ENCODE data around the gene GJA1.
"Not testable (repeated sequence)": the region's sequence is repeated elsewhere in the genome, so short reads cannot be mapped to it uniquely, and the experiment has no call there.

The GJA1 gene

DNA sequence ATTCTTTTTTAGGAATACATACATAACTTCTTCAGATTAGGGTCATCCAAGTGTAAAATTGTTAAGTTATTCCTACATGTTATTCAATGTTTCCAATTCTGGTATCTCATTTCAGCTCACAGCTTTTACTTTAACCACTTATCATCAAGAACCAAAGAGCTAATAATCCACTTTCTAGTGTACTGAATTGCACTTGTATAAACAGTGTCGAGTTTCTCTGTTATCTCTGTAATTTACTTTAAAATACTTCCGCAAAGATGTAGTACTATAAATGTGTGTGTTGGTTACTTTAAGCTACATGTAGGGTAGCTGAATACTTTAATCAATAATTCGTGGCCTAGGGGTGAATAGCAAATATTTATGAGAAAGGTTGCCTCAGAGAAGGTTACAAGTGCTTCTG lies 8.8 kb upstream of the GJA1 start:
- TF ChIP-seq, protein P1, sequence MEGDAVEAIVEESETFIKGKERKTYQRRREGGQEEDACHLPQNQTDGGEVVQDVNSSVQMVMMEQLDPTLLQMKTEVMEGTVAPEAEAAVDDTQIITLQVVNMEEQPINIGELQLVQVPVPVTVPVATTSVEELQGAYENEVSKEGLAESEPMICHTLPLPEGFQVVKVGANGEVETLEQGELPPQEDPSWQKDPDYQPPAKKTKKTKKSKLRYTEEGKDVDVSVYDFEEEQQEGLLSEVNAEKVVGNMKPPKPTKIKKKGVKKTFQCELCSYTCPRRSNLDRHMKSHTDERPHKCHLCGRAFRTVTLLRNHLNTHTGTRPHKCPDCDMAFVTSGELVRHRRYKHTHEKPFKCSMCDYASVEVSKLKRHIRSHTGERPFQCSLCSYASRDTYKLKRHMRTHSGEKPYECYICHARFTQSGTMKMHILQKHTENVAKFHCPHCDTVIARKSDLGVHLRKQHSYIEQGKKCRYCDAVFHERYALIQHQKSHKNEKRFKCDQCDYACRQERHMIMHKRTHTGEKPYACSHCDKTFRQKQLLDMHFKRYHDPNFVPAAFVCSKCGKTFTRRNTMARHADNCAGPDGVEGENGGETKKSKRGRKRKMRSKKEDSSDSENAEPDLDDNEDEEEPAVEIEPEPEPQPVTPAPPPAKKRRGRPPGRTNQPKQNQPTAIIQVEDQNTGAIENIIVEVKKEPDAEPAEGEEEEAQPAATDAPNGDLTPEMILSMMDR (IDR thresholded peaks at IDR 0.05; ENCODE audit: unreplicated experiment in 3 of 3): no peak
- peak overlapping the region in 1 of 3 experiments; percentile 5 for H3K27ac Mint-ChIP-seq
- no peaks in the 10 kb centered on the region for H3K9me3 Mint-ChIP-seq
- H3K27me3 Mint-ChIP-seq (ENCODE audit: low read depth): no peaks in the 10 kb centered on the region
- peaks cover 15% of the 10 kb centered on the region for H3K4me1 Mint-ChIP-seq
- H3K4me3 Mint-ChIP-seq: no peak overlapping the region
- no peaks in the 10 kb centered on the region for H3K36me3 Mint-ChIP-seq (ENCODE audit: low read depth)

DNA sequence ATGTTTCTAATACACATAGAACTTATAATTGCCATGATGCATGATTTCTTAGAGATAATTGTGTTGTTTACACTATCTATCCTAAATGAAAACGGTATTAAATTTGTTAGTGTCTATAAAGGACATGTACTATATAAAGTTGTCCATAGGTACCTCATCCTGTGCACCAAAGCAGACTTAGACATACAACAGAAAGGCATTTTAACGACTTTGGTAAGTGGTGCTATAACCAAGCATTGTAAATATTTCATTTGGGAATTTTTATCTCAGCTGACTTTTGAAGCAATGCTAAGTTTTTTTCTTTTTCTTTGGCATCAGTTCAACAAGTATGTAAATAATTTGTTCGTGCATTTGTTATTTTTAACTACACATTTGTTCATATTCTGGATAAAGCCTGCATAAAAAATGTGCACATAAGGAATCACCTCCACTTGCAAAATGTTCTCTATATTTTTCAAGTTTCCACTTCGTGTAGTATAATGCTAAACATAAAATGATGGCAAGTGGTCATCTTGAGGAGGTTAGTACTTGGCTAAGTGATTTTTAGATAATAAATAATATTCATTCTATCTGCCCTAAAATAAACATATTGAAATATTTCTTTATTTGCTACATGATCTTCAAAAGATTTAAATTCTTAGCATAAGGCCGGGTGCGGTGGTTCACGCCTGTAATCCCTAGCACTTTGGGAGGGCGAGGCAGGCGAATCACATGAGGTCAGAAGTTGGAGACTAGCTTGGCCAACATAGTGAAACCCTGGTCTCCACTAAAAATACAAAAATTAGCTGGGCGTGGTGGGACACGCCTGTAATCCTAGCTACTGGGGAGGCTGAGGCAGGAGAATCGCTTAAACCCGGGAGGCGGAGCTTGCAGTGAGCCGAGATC lies 6.3 kb upstream of the GJA1 start:
- Mint-ChIP-seq H3K27me3 (ENCODE audit: low read depth) (no peaks in the 10 kb centered on the region), H3K27ac (no peak overlapping the region), H3K4me3 (no peak overlapping the region), H3K4me1 (peaks cover 15% of the 10 kb centered on the region), H3K9me3 (no peaks in the 10 kb centered on the region), H3K36me3 (ENCODE audit: low read depth) (no peaks in the 10 kb centered on the region)
- TF ChIP-seq, protein P1 (IDR thresholded peaks at IDR 0.05; ENCODE audit: unreplicated experiment in 3 of 3): no peak

DNA sequence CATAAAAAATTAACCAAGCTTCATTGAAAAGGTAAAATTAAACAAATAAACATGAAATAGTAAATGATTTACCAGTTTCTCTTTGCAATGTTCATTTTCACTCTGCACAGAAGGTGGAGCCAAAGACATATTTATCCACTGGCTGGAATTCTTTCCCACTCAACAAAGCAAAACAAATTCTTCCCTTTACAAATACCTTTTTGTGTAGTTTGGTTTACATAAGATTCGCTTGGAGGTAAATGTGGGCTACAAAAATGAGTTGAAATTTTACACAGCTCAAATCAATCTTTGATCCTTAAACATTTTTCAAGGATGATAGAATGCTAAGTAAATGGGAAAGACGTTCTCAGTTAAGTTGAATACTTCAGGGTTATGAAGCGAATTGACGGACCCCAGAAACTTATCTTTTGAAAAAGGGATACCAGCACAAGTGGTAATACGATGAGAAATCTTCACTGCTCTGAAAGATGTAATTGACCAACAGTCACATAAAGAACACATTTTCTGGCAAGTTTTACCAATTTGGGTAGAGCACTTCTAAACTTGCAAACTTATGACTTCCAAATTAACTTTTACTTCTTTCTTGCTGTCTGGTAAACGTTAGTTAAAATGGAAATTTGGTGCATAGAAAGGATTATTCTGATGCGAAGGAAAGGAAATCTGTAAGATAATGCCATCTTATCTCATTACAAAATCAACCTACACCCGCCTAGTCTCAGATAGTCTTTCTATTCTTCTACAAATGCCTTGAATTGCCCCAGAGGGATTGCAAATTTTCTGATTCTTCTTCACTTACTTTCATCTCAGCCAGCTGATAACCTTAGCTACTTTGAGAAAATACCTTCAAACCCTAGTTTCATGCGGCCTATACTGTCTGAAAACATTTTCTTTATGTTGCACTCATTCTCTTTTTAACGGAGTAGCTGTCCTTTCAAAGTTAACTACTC lies 4.7 kb upstream of the GJA1 start:
- H3K27me3 Mint-ChIP-seq (ENCODE audit: low read depth): no peaks in the 10 kb centered on the region
- peak overlapping the region in 1 of 3 experiments; percentile 23 for H3K4me3 Mint-ChIP-seq
- peaks cover 21% of the 10 kb centered on the region for H3K4me1 Mint-ChIP-seq
- H3K36me3 Mint-ChIP-seq (ENCODE audit: low read depth): no peaks in the 10 kb centered on the region
- H3K27ac Mint-ChIP-seq: peak overlapping the region in 2 of 3 experiments; percentile 66 to 70
- no peaks in the 10 kb centered on the region for H3K9me3 Mint-ChIP-seq
- TF ChIP-seq, protein P1 (IDR thresholded peaks at IDR 0.05; ENCODE audit: unreplicated experiment in 3 of 3): peak; percentile 78 to 87 (median 80)

DNA sequence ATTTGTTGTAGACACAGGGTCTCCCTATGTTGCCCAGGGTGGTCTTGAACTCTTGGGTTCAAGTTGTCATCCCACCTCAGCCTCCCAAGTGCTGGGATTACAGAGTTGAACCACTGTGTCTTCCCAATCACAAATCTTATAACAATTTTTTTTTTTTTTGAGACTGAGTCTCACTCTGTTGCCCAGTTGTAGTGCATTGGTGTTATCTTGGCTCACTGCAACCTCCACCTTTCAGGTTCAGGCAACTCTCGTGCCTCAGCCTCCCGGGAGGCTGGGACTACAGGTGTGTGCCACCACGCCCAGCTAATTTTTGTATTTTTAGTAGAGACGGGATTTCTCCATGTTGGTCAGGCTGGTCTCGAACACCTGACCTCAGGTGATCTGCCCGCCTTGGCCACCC lies 3.7 kb upstream of the GJA1 start:
- H3K27ac Mint-ChIP-seq: not testable (repeated sequence)

DNA sequence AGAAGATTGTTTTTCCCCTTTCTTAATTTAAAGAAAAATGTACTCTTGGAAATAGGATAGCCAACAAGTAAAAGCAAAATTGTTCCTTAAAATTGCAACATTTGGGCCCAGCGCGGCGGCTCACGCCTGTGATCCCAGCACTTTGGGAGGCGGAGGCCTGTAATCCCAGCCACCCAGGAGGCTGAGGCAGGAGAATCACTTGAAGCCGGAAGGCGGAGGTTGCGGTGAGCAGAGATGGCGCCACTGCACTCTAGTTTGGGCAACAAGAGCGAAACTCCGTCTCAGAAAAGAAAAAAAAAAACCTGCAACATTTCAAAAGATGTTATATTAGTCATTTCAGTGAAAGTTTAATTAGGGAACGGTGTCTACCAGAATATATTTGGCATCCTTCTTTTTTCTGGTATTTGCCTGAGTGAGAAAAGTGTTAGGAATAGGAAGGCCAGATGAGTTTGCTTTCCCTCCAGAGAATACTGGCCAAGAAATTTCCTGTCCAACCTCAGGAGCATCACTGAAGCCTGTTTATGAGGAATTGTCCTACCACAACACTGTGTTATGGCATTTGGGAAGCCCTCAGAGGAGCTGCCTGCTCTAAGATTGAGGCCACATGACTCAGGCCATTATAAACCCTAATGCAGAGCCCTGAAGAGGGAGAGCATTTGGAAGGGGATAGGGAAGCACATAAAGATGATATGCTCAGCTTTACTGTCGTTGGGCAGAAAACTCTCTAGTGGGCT lies 1.2 kb upstream of the GJA1 start:
- Mint-ChIP-seq H3K4me3 (peak overlapping the region; percentile 65 to 81 (median 72)), H3K27ac (peak overlapping the region in 2 of 3 experiments; percentile 18 to 62)

More for the DNA sequence above, 3.7 kb upstream of the GJA1 start:
- not testable (repeated sequence) for H3K4me3 Mint-ChIP-seq; H3K27me3 Mint-ChIP-seq (ENCODE audit: low read depth); H3K36me3 Mint-ChIP-seq (ENCODE audit: low read depth); H3K9me3 Mint-ChIP-seq
- H3K4me1 Mint-ChIP-seq: peaks cover 21% of the 10 kb centered on the region

More for the DNA sequence above, 1.2 kb upstream of the GJA1 start:
- H3K36me3 Mint-ChIP-seq (ENCODE audit: low read depth): no peaks in the 10 kb centered on the region
- H3K4me1 Mint-ChIP-seq: peaks cover 27% of the 10 kb centered on the region
- TF ChIP-seq, protein P1 (IDR thresholded peaks at IDR 0.05; ENCODE audit: unreplicated experiment in 3 of 3): no peak
- H3K27me3 Mint-ChIP-seq (ENCODE audit: low read depth): no peaks in the 10 kb centered on the region
- H3K9me3 Mint-ChIP-seq: no peaks in the 10 kb centered on the region
